Esophagus muscularis mucosa (tissue), 4 donors: ENCODE results near the gene TPSG1. TPM values are rescaled to one million over a fixed set of nuclear protein-coding genes. Genes with fewer than 3 reads are reported as not detected.

ENCODE experiments used
- DNase-seq: peaks from one replicate; pipeline ENCODE4 v3.0.0-alpha.2; 2017; ENCODE audit errors: extremely low spot score
- H3K27ac ChIP-seq, 4 donors: fragments of 200-600 bp; sonication (generic); replicated peaks in 1 of 4; 1 replicate in 3 of 4; 2 replicates in 1 of 4; pipeline ENCODE4 v1.5.1; 2016 to 2019; ENCODE audit warnings: mild to moderate bottlenecking in 1 of 4
- H3K27me3 ChIP-seq, 4 donors: fragments of 200-600 bp; sonication (generic); one replicate each; pipeline versions ENCODE4 v1.5.1 to v1.6.0; 2016 to 2019
- H3K36me3 ChIP-seq, 4 donors: fragments of 200-600 bp; sonication (generic); one replicate each; pipeline ENCODE4 v1.5.1; 2016 to 2019
- H3K4me1 ChIP-seq, 4 donors: fragments of 200-600 bp; sonication (generic); one replicate each; pipeline ENCODE4 v1.5.1; 2016 to 2019
- H3K4me3 ChIP-seq, 4 donors: fragments of 200-600 bp; sonication (generic); 1 replicate in 2 of 4; 2 replicates in 2 of 4; pipeline ENCODE4 v1.5.1; 2016 to 2019; ENCODE audit warnings: mild to moderate bottlenecking in 4 of 4, moderate library complexity in 1 of 4
- H3K9me3 ChIP-seq, 4 donors: fragments of 200-600 bp; sonication (generic); 1 replicate in 3 of 4; 2 replicates in 1 of 4; pipeline ENCODE4 v1.5.1; 2016 to 2019
- EP300 ChIP-seq: sonication (generic); formaldehyde crosslinking; IDR thresholded peaks from one replicate; pipeline ENCODE4 v1.6.1; 2017; ENCODE audit warnings: antibody characterized with exemption
- POLR2A ChIP-seq: fragments of 450-650 bp; IDR thresholded peaks from one replicate; pipeline ENCODE4 v1.6.1; 2017; ENCODE audit warnings: antibody characterized with exemption, moderate library complexity, mild to moderate bottlenecking, low read depth
- POLR2AphosphoS5 ChIP-seq, 2 donors: sonication (generic); formaldehyde crosslinking; IDR thresholded peaks; one replicate each; pipeline ENCODE4 v1.6.1; 2017; ENCODE audit warnings: antibody characterized with exemption in 2 of 2
- WGBS: methylation state at CpG from one replicate; pipeline ENCODE4 v1.1.5; 2018; 5-methylcytosine and 5-hydroxymethylcytosine counted together
- intact Hi-C: fragments of 100-400 bp; cut with DNase I; formaldehyde crosslinking; loops from one replicate; pipeline ENCODE4 v1.15.1; 2023
- total RNA-seq, 4 donors: library from RNA; depleted of rRNA; stranded (reverse); fragments of >200 nt; gene quantifications; one replicate each; pipeline versions ENCODE4 v1.1.0 to v1.2.1, GENCODE V29; 2016
- TF ChIP-seq, protein P1 (sequence below), 3 experiments: fragments of 200-600 bp in 2 of 3; fragments of 450-650 bp in 1 of 3; sonication (generic) in 2 of 3; IDR thresholded peaks; one replicate each; pipeline ENCODE4 v1.5.1; 2017 to 2019; ENCODE audit warnings: antibody characterized with exemption in 3 of 3, mild to moderate bottlenecking in 2 of 3, moderate library complexity in 1 of 3

The TPSG1 gene
- total RNA-seq, 4 donors from 2014 or later, result 0.39 to 2.9 (median 1.00) TPM

DNA sequence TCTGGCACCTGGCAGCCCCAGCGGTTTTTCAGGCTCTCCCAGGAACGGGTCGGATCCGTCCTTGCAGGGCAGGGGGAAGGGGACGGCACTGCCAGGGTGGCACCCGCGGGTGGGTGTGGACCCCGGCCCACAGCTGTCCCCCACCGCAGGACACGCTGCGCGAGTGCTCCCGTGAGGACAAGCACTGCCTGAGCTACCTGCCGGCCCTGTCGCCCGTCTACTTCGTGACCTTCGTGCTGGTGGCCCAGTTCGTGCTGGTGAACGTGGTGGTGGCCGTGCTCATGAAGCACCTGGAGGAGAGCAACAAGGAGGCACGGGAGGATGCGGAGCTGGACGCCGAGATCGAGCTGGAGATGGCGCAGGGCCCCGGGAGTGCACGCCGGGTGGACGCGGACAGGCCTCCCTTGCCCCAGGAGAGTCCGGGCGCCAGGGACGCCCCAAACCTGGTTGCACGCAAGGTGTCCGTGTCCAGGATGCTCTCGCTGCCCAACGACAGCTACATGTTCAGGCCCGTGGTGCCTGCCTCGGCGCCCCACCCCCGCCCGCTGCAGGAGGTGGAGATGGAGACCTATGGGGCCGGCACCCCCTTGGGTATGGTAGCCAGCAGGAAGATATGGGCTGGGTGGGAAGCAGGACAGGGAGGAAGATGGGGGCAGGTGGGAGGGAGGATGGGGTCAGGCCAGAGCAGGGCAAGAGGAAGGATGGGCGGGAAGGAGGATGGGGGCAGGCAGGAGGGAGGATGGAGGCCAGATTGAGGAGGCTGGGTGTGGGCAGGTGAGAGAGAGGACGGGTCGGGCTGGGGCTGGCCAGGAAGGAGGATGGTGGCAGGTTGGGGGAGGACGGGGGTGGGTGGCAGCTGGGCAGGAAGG is 6.8 kb downstream of the TPSG1 start:
- H3K4me3 ChIP-seq, result no peak overlapping the region
- no peak for DNase-seq
- WGBS, result 88% methylated on average over 45 of the region's 49 CpGs
- no peak overlapping the region for H3K27ac ChIP-seq
- no peak for TF ChIP-seq EP300
- TF ChIP-seq POLR2A, result no peak
- no peak for TF ChIP-seq POLR2AphosphoS5 (IDR thresholded peaks at IDR 0.05)
- TF ChIP-seq, protein P1, sequence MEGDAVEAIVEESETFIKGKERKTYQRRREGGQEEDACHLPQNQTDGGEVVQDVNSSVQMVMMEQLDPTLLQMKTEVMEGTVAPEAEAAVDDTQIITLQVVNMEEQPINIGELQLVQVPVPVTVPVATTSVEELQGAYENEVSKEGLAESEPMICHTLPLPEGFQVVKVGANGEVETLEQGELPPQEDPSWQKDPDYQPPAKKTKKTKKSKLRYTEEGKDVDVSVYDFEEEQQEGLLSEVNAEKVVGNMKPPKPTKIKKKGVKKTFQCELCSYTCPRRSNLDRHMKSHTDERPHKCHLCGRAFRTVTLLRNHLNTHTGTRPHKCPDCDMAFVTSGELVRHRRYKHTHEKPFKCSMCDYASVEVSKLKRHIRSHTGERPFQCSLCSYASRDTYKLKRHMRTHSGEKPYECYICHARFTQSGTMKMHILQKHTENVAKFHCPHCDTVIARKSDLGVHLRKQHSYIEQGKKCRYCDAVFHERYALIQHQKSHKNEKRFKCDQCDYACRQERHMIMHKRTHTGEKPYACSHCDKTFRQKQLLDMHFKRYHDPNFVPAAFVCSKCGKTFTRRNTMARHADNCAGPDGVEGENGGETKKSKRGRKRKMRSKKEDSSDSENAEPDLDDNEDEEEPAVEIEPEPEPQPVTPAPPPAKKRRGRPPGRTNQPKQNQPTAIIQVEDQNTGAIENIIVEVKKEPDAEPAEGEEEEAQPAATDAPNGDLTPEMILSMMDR (IDR thresholded peaks at IDR 0.05), result no peak
- intact Hi-C loops, result no loop called here
- peaks cover 0 to 93% (median 76%) of the 10 kb centered on the region in 4 donors for H3K36me3 ChIP-seq
- peaks cover 0 to 12% (median 5%) of the 10 kb centered on the region in 4 donors for H3K4me1 ChIP-seq
- H3K27me3 ChIP-seq, result no peaks in the 10 kb centered on the region
- H3K9me3 ChIP-seq, result no peaks in the 10 kb centered on the region

GRCh38 chr16:1217526-1217925 is 7.5 kb downstream of the TPSG1 start:
- no peak overlapping the region for H3K27ac ChIP-seq
- intact Hi-C loops, result no loop called here
- no peak overlapping the region for H3K4me3 ChIP-seq
- 84% methylated on average over 18 of the region's 24 CpGs for WGBS
- H3K36me3 ChIP-seq, result peaks cover 3 to 97% (median 84%) of the 10 kb centered on the region in 4 donors
- no peaks in the 10 kb centered on the region for H3K9me3 ChIP-seq
- H3K4me1 ChIP-seq, result peaks cover 0 to 12% (median 5%) of the 10 kb centered on the region in 4 donors
- no peaks in the 10 kb centered on the region for H3K27me3 ChIP-seq
- no peak for DNase-seq
- TF ChIP-seq, protein P1 (IDR thresholded peaks at IDR 0.05), result no peak
- no peak for TF ChIP-seq EP300
- TF ChIP-seq POLR2A, result no peak
- no peak for TF ChIP-seq POLR2AphosphoS5 (IDR thresholded peaks at IDR 0.05)

- intact Hi-C loops, result no loop called here
- Histone ChIP-seq H3K36me3 (peaks cover 3 to 98% (median 91%) of the 10 kb centered on the region in 4 donors), H3K9me3 (no peaks in the 10 kb centered on the region), H3K27me3 (no peaks in the 10 kb centered on the region), H3K27ac (no peak overlapping the region), H3K4me1 (peaks cover 0 to 12% (median 5%) of the 10 kb centered on the region in 4 donors), H3K4me3 (no peak overlapping the region)
- WGBS, result 79% methylated on average over 19 of the region's 32 CpGs
- no peak for DNase-seq
- TF ChIP-seq, protein P1 (IDR thresholded peaks at IDR 0.05), result no peak
- TF ChIP-seq POLR2AphosphoS5 (IDR thresholded peaks at IDR 0.05) (no peak), POLR2A (no peak)
These were observed 8.2 kb downstream of the TPSG1 start for GRCh38 chr16:1216681-1217400.

DNA sequence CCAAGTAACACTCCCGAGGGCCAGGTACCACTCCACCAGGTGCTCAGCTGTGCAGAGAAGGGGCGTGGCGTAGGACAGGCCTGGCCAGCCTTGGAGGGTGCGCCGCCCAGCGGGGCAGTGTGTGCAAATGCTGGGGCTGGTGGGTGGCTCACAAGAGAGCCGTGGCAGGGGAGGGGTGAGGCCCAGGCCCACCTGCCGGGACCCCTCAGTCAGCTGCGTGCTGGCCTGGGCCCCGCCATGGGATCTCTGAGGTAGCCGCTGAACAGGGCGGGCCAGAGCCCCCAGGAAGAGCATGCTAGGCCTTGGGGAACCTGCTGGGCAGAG is 8.8 kb downstream of the TPSG1 start:
- Histone ChIP-seq H3K4me3 (no peak overlapping the region), H3K27ac (no peak overlapping the region), H3K27me3 (no peaks in the 10 kb centered on the region), H3K4me1 (peaks cover 0 to 9% (median 4%) of the 10 kb centered on the region in 4 donors), H3K36me3 (peaks cover 3 to 100% (median 95%) of the 10 kb centered on the region in 4 donors), H3K9me3 (no peaks in the 10 kb centered on the region)
- intact Hi-C loops, result no loop called here
- no peak for DNase-seq
- WGBS, result 79% methylated on average over 7 of the region's 12 CpGs
- TF ChIP-seq POLR2A, result no peak
- no peak for TF ChIP-seq POLR2AphosphoS5 (IDR thresholded peaks at IDR 0.05)
- TF ChIP-seq, protein P1 (IDR thresholded peaks at IDR 0.05), result no peak
- TF ChIP-seq EP300, result no peak
